WTC11 (cell line): ENCODE results near the gene DTX2. TPM values are rescaled to one million over a fixed set of nuclear protein-coding genes. Genes with fewer than 3 reads are reported as not detected.

Experiments
- ATAC-seq: fragments of 200-7000 bp; cut with Tn5 transposase; 2 replicates; pipeline ENCODE4 v1.10.0; 2021; ENCODE audit warnings: mild to moderate bottlenecking, moderate library complexity
- CTCF ChIA-PET: fragments of 300-600 bp; sonication (Branson Sonifier 250); formaldehyde crosslinking; loops from one replicate; lab custom pipeline; 2021; ENCODE audit warnings: antibody characterized with exemption; lab: Charles Lee
- POLR2A ChIA-PET: fragments of 350-600 bp; sonication (Branson Sonifier 250); formaldehyde crosslinking; loops from one replicate; lab custom pipeline; 2021; ENCODE audit warnings: antibody characterized with exemption; lab: Charles Lee
- DNase-seq: peaks from one replicate; pipeline ENCODE4 v3.0.0; 2021; ENCODE audit warnings: low spot score
- H3K27ac Mint-ChIP-seq: 2 replicates; pipeline ENCODE4 v1.8.0; 2021; ENCODE audit warnings: mixed read lengths
- H3K27me3 Mint-ChIP-seq: 2 replicates; pipeline ENCODE4 v1.8.0; 2021; ENCODE audit warnings: low read depth, mild to moderate bottlenecking, moderate library complexity, mixed read lengths
- H3K36me3 Mint-ChIP-seq: 2 replicates; pipeline ENCODE4 v1.8.0; 2021; ENCODE audit warnings: mixed read lengths
- H3K4me1 Mint-ChIP-seq: 2 replicates; pipeline ENCODE4 v1.8.0; 2022; ENCODE audit warnings: mixed read lengths
- H3K4me3 Mint-ChIP-seq: 2 replicates; pipeline ENCODE4 v1.8.0; 2021; ENCODE audit warnings: mild to moderate bottlenecking, moderate library complexity, mixed read lengths
- H3K9me3 Mint-ChIP-seq: 2 replicates; pipeline ENCODE4 v1.8.0; 2021; ENCODE audit warnings: mixed read lengths
- ATF3 ChIP-seq: sonication (generic); formaldehyde crosslinking; conservative IDR thresholded peaks from 2 replicates; pipeline ENCODE4 v1.8.1; 2022; ENCODE audit warnings: mild to moderate bottlenecking, missing genetic modification reagents
- HMGXB4 ChIP-seq: sonication (generic); formaldehyde crosslinking; IDR thresholded peaks from 2 replicates; pipeline ENCODE4 v1.8.1; 2023; ENCODE audit warnings: mild to moderate bottlenecking, moderate library complexity, missing genetic modification reagents
- IRF1 ChIP-seq: sonication (generic); formaldehyde crosslinking; IDR thresholded peaks from 2 replicates; pipeline ENCODE4 v1.8.0; 2023; ENCODE audit warnings: missing genetic modification reagents
- MAX ChIP-seq: sonication (generic); formaldehyde crosslinking; IDR thresholded peaks from 2 replicates; pipeline ENCODE4 v1.8.0; 2022; ENCODE audit warnings: mild to moderate bottlenecking, missing genetic modification reagents
- MLX ChIP-seq: sonication (generic); formaldehyde crosslinking; IDR thresholded peaks from 2 replicates; pipeline ENCODE4 v1.8.1; 2023; ENCODE audit warnings: mild to moderate bottlenecking, missing genetic modification reagents, moderate library complexity
- NFE2L1 ChIP-seq: sonication (generic); formaldehyde crosslinking; IDR thresholded peaks from 2 replicates; pipeline ENCODE4 v1.8.1; 2023; ENCODE audit warnings: missing genetic modification reagents
- NR2C2 ChIP-seq: sonication (generic); formaldehyde crosslinking; IDR thresholded peaks from 2 replicates; pipeline ENCODE4 v1.8.0; 2022; ENCODE audit warnings: mild to moderate bottlenecking, missing genetic modification reagents
- PRDM15 ChIP-seq: sonication (generic); formaldehyde crosslinking; IDR thresholded peaks from 2 replicates; pipeline ENCODE4 v1.8.0; 2022; ENCODE audit warnings: missing genetic modification reagents
- PRRX2 ChIP-seq: fragments of 250-450 bp; sonication (Bioruptor Pico); IDR thresholded peaks from 2 replicates; pipeline ENCODE4 v1.8.0; 2021; ENCODE audit warnings: mild to moderate bottlenecking
- TCF7 ChIP-seq: sonication (generic); formaldehyde crosslinking; IDR thresholded peaks from 2 replicates; pipeline ENCODE4 v1.8.0; 2022; ENCODE audit warnings: mild to moderate bottlenecking, low read depth, missing genetic modification reagents, moderate library complexity
- TEAD4 ChIP-seq: sonication (generic); formaldehyde crosslinking; IDR thresholded peaks from 2 replicates; pipeline ENCODE4 v1.8.0; 2022; ENCODE audit warnings: mild to moderate bottlenecking, missing genetic modification reagents
- ZMAT4 ChIP-seq: fragments of 250-450 bp; sonication (Bioruptor Pico); IDR thresholded peaks from 2 replicates; pipeline ENCODE4 v1.9.0; 2021; ENCODE audit warnings: mild to moderate bottlenecking
- ZNF263 ChIP-seq: sonication (generic); formaldehyde crosslinking; IDR thresholded peaks from 2 replicates; pipeline ENCODE4 v1.8.1; 2022; ENCODE audit warnings: low read depth, mild to moderate bottlenecking, moderate library complexity, missing genetic modification reagents
- ZNF317 ChIP-seq: sonication (generic); formaldehyde crosslinking; IDR thresholded peaks from 2 replicates; pipeline ENCODE4 v1.8.1; 2023; ENCODE audit warnings: low read depth, mild to moderate bottlenecking, moderate library complexity, missing genetic modification reagents, borderline replicate concordance
- ZNF416 ChIP-seq: fragments of 250-450 bp; sonication (Bioruptor Pico); IDR thresholded peaks from 2 replicates; pipeline ENCODE4 v1.9.0; 2021; ENCODE audit warnings: mild to moderate bottlenecking, inconsistent platforms
- ZNF512 ChIP-seq: sonication (generic); formaldehyde crosslinking; IDR thresholded peaks from 2 replicates; pipeline ENCODE4 v1.8.1; 2022; ENCODE audit warnings: missing genetic modification reagents, borderline replicate concordance
- ZNF532 ChIP-seq: fragments of 250-450 bp; sonication (Bioruptor Pico); IDR thresholded peaks from 2 replicates; pipeline ENCODE4 v1.9.0; 2021; ENCODE audit warnings: mild to moderate bottlenecking, borderline replicate concordance
- ZNF671 ChIP-seq: fragments of 250-450 bp; sonication (Bioruptor Pico); IDR thresholded peaks from 2 replicates; pipeline ENCODE4 v1.8.0; 2021; ENCODE audit warnings: mild to moderate bottlenecking
- total RNA-seq: library from RNA; stranded (reverse); gene quantifications from 3 replicates; pipeline ENCODE4 v1.2.3, GENCODE V29; 2021

The DTX2 gene
- total RNA-seq, 1 experiment from 2014 or later: 79.2 TPM

- no peak for TF ChIP-seq PRDM15 (CRISPR knock-in tag)
Measured at GRCh38 chr7:76514926-76515771, 53.6 kb downstream of the DTX2 start (continued).

- Mint-ChIP-seq H3K4me3 (no peak overlapping the region), H3K4me1 (peaks cover 12% of the 10 kb centered on the region), H3K9me3 (no peaks in the 10 kb centered on the region), H3K27ac (no peak overlapping the region), H3K27me3 (no peaks in the 10 kb centered on the region; the same call in 1 of the 2 replicates), H3K36me3 (no peaks in the 10 kb centered on the region)
- POLR2A ChIA-PET: no interaction called here
- ATAC-seq (peak; percentile 79), DNase-seq (peak; percentile 91)
- CTCF ChIA-PET: no interaction called here
- TF ChIP-seq ZMAT4 (CRISPR knock-in tag) (no peak), ZNF532 (CRISPR knock-in tag) (no peak), MLX (no peak; the same call in 1 of the 2 replicates), PRRX2 (no peak), ZNF263 (CRISPR knock-in tag) (no peak), IRF1 (CRISPR knock-in tag) (no peak), TCF7 (CRISPR knock-in tag) (no peak), ZNF512 (CRISPR knock-in tag) (no peak), MAX (CRISPR knock-in tag) (peak; percentile 94), NFE2L1 (no peak), ZNF317 (CRISPR knock-in tag) (no peak), NR2C2 (CRISPR knock-in tag) (no peak), ZNF416 (CRISPR knock-in tag) (no peak), HMGXB4 (CRISPR knock-in tag) (peak; percentile 89), ATF3 (no peak), ZNF671 (CRISPR knock-in tag) (no peak), TEAD4 (CRISPR knock-in tag) (no peak)
Measured at GRCh38 chr7:76515999-76516443, 54.5 kb downstream of the DTX2 start.
